ENCODE results near the gene NCOA6. TPM values are rescaled to one million over a fixed set of nuclear protein-coding genes. Genes with fewer than 3 reads are reported as not detected.

NCOA6 gene
- total and polyA plus RNA-seq, 2 of the 4 experiments (the other 2 are of a cell fraction) = 3.6 to 13.1 TPM

DNA sequence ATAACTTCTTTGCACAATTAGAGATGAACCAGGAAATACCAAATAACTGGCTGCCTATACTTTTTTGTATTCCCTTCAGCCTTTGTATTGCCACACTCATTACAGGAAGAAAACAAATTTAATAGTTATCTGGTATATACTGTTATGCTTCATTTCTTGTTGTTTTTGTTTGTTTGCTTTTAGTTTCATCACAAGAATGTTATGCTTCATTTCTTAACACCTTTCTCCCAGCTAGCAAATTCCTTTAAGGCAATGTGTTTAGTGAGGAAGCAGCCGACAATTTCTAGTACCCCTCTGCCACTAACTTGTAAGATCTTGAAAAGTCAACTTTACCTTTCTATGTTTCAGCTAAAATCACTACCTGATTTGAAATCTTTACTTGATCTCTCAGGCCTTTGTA is 1.4 kb downstream of the NCOA6 start:
- in situ Hi-C loops (cut with MboI; ENCODE audit: low sequenced_read_pairs) (no loop called here), dilution Hi-C loops (cut with HindIII; ENCODE audit: low sequenced_read_pairs, unreplicated experiment) (no loop called here), intact Hi-C loops (cut with micrococcal nuclease) (no loop called here)
- POLR2A ChIA-PET (ENCODE audit: unreplicated experiment) = no interaction called here
- H3K4ac ChIP-seq (ENCODE audit: low read depth, low read length) = no peak overlapping the region
- peaks cover 49% of the 10 kb centered on the region for H4K20me1 ChIP-seq (ENCODE audit: insufficient read depth, low read length)
- no peak overlapping the region for H4K8ac ChIP-seq (ENCODE audit: low read depth in 2 of 2, low read length in 2 of 2)
- H4K91ac ChIP-seq (ENCODE audit: insufficient read depth, low read depth, low read length) = no peak overlapping the region
- H2BK5ac ChIP-seq (ENCODE audit: low read depth, low read length, poor library complexity, severe bottlenecking) = no peak overlapping the region
- H3K14ac ChIP-seq (replicated peaks; ENCODE audit: low read depth, low read length) = peak overlapping the region; percentile 66; the same call in 1 of the 2 replicates
- no peaks in the 10 kb centered on the region for H3K36me3 ChIP-seq (ENCODE audit: control insufficient read depth, insufficient read depth, low read length)
- no peaks in the 10 kb centered on the region; the same call in none of the 2 replicates for H3K4me1 ChIP-seq (ENCODE audit: control insufficient read depth, insufficient read depth, low read length)
- no peak overlapping the region for H2AK5ac ChIP-seq (ENCODE audit: low read depth, low read length)
- H2BK15ac ChIP-seq (ENCODE audit: low read depth, low read length) = no peak overlapping the region
- CTCF ChIA-PET = no interaction called here
- H3K9me3 ChIP-seq (ENCODE audit: control insufficient read depth, insufficient read depth, low read length) = no peaks in the 10 kb centered on the region
- H3K9me1 ChIP-seq (ENCODE audit: insufficient read depth, low read length) = peaks cover 23% of the 10 kb centered on the region
- TF ChIP-seq MAFK (IDR thresholded peaks at IDR 0.05; ENCODE audit: low read depth, low read length) = no peak
- no peak for TF ChIP-seq FOS (IDR thresholded peaks at IDR 0.05; ENCODE audit: low read depth, low read length)
- TF ChIP-seq SMC3 (IDR thresholded peaks at IDR 0.05; ENCODE audit: low read depth, low read length) = no peak
- TF ChIP-seq MXI1 (IDR thresholded peaks at IDR 0.05; ENCODE audit: borderline replicate concordance, low read depth, low read length) = no peak
- TF ChIP-seq POLR2A (IDR thresholded peaks at IDR 0.05; ENCODE audit: low read depth, low read length) = no peak
- TF ChIP-seq RFX5 (IDR thresholded peaks at IDR 0.05; ENCODE audit: low read depth, low read length) = no peak
- TF ChIP-seq, protein P1, sequence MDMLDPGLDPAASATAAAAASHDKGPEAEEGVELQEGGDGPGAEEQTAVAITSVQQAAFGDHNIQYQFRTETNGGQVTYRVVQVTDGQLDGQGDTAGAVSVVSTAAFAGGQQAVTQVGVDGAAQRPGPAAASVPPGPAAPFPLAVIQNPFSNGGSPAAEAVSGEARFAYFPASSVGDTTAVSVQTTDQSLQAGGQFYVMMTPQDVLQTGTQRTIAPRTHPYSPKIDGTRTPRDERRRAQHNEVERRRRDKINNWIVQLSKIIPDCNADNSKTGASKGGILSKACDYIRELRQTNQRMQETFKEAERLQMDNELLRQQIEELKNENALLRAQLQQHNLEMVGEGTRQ (IDR thresholded peaks at IDR 0.05; ENCODE audit: low read depth, low read length) = no peak
- TF ChIP-seq, protein P2, sequence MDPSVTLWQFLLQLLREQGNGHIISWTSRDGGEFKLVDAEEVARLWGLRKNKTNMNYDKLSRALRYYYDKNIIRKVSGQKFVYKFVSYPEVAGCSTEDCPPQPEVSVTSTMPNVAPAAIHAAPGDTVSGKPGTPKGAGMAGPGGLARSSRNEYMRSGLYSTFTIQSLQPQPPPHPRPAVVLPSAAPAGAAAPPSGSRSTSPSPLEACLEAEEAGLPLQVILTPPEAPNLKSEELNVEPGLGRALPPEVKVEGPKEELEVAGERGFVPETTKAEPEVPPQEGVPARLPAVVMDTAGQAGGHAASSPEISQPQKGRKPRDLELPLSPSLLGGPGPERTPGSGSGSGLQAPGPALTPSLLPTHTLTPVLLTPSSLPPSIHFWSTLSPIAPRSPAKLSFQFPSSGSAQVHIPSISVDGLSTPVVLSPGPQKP (IDR thresholded peaks at IDR 0.05; ENCODE audit: borderline replicate concordance, low read depth, low read length) = no peak
- no peak for TF ChIP-seq RAD21 (IDR thresholded peaks at IDR 0.05; ENCODE audit: low read length)
- TF ChIP-seq, protein P3, sequence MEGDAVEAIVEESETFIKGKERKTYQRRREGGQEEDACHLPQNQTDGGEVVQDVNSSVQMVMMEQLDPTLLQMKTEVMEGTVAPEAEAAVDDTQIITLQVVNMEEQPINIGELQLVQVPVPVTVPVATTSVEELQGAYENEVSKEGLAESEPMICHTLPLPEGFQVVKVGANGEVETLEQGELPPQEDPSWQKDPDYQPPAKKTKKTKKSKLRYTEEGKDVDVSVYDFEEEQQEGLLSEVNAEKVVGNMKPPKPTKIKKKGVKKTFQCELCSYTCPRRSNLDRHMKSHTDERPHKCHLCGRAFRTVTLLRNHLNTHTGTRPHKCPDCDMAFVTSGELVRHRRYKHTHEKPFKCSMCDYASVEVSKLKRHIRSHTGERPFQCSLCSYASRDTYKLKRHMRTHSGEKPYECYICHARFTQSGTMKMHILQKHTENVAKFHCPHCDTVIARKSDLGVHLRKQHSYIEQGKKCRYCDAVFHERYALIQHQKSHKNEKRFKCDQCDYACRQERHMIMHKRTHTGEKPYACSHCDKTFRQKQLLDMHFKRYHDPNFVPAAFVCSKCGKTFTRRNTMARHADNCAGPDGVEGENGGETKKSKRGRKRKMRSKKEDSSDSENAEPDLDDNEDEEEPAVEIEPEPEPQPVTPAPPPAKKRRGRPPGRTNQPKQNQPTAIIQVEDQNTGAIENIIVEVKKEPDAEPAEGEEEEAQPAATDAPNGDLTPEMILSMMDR (conservative IDR thresholded peaks at IDR 0.05; ENCODE audit: low read depth, low read length) = no peak
- DNase-seq = no peak
- ATAC-seq (ENCODE audit: low read depth) = no peak
- H3K9ac ChIP-seq (ENCODE audit: low read depth, low read length) = peak overlapping the region; percentile 69; the same call in 1 of the 2 replicates
- H2BK120ac ChIP-seq (ENCODE audit: low read depth, low read length) = no peak overlapping the region
- no peak overlapping the region for H3K27ac ChIP-seq (ENCODE audit: insufficient read depth, low read length)
- peaks cover 22 to 59% of the 10 kb centered on the region in 2 experiments for H3K79me1 ChIP-seq (ENCODE audit: low read depth in 1 of 2, low read length in 2 of 2)
- no peak overlapping the region for H2AFZ ChIP-seq (replicated peaks; ENCODE audit: low read length, poor library complexity)
- no peak overlapping the region for H2AK9ac ChIP-seq (replicated peaks; ENCODE audit: low read depth, low read length, poor library complexity)
- peak overlapping the region; percentile 70 for H3K4me3 ChIP-seq (ENCODE audit: insufficient read depth, low read depth, low read length)
- H3K4me2 ChIP-seq (ENCODE audit: low read depth, low read length) = peak overlapping the region; percentile 88
- peak overlapping the region; percentile 95; the same call in 1 of the 2 replicates for H3K23ac ChIP-seq (ENCODE audit: low read depth, low read length)
- no peak overlapping the region for H4K5ac ChIP-seq (ENCODE audit: low read depth, low read length)
- BruUV-seq (replicated peaks) = no TSS peak
- no peaks in the 10 kb centered on the region; the same call in 1 of the 2 replicates for H3K27me3 ChIP-seq (ENCODE audit: control insufficient read depth, insufficient read depth, low read length)
- H3K56ac ChIP-seq (ENCODE audit: extremely low read depth, insufficient read depth, low read length) = no peak overlapping the region
- no peak overlapping the region for H3K18ac ChIP-seq (ENCODE audit: low read depth, low read length)
- no peak overlapping the region for H2BK20ac ChIP-seq (ENCODE audit: low read depth, low read length)
- no CpG with 5 or more reads among the region's 1 CpG for WGBS, 2 experiments (ENCODE audit: extremely low coverage in 2 of 2, insufficient read length in 1 of 2)
